GM18519 (cell line): ENCODE data around the gene AK1.
"Not testable (repeated sequence)": the region's sequence is repeated elsewhere in the genome, so short reads cannot be mapped to it uniquely, and the experiment has no call there.

Source experiments
- ATAC-seq: cut with Tn5 transposase; IDR thresholded peaks from one replicate; pipeline ENCODE4 v1.9.1; 2021; ENCODE audit warnings: mild to moderate bottlenecking, moderate library complexity; ENCODE audit not compliant: unreplicated experiment, low FRiP score

Gene AK1

DNA sequence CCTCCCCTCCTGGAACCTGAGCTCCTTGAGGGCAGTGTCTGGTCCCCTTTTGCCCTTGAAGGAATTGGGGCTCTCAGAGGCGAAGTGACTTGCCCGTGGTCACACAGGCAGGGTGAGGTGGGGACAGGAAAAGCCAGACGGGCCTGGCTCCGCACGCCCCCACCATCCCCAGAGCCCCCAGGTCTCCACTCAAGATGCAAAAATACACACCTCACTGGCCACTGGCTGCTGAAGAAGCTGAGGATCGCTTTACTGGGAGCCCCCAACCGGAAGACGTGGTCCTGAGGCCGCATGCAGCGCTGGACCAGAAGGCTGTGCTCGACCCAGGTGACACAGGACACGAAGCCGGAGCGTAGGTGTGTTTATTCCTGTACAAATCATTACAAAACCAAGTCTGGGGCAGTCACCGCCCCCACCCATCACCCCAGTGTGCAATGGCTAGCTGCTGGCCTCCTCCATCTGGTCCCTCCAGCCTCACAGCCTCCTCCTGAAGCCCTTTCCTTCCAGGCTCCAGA lies 7.6 kb upstream of the AK1 start:
- no peak for ATAC-seq

DNA sequence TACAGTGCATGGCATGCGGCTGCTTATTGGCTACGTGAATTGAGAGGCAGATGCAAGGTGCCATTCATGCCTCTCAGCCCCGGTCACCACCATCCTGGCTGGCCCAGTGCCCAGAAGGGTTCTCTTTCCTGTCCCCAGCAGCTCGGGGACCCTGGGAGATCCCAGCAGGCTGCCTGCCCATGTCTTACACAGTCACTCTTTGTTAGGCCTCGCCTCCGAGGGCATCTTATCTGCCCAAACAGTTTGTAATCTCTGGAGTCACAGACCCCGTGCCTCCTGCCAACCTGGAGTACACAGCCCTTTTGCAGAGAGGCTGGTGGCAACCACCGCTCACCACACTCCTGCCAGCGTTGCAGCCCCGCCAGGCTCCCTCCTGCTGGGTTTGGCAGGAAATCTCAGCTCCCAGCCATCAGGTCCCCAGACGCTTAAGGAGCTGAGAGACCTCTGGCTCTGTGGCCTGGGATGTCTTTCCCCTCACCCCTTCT lies 7.0 kb upstream of the AK1 start:
- ATAC-seq: no peak

GRCh38 chr9:127883959-127884358 lies 6.5 kb upstream of the AK1 start:
- no peak for ATAC-seq

DNA sequence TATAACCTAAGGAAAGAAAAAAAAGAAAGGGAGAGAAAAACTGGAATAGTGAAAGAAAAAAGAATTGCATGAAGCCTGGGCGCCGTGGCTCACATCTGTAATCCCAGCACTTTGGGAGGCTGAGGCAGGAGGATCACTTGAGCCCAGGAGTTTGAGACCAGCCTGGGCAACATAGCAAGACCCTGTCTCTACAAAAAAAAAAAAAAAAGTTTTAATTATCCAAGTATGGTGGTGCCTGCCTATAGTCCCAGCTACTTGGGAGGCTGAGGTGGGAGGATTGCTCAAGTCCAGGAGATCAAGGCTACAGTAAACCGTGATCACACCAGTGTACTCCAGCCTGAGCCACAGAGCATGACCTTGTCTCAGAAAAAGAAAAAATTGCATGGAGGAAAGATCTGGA lies 4.2 kb upstream of the AK1 start:
- ATAC-seq: not testable (repeated sequence)

DNA sequence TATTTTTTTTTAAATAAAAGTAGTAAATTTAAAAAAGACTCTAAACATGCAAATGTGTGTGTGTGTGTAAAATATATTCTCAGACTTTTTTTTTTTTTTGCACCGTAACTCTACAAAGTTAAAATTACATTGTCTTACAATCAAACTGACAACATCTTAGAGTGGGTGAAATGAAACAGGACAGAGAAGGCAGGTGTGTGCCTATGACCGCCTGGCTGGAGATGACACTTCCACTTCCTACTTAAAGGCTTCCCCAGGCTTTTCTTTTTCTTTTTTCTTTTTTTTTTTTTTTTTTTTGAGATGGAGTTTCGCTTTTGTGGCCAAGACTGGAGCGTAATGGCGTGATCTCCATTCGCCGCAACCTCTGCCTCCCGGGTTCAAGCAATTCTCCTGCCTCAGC lies 2.7 kb upstream of the AK1 start:
- ATAC-seq: no peak

- no peak for ATAC-seq
Measured at GRCh38 chr9:127878652-127879390, 1.3 kb upstream of the AK1 start.

DNA sequence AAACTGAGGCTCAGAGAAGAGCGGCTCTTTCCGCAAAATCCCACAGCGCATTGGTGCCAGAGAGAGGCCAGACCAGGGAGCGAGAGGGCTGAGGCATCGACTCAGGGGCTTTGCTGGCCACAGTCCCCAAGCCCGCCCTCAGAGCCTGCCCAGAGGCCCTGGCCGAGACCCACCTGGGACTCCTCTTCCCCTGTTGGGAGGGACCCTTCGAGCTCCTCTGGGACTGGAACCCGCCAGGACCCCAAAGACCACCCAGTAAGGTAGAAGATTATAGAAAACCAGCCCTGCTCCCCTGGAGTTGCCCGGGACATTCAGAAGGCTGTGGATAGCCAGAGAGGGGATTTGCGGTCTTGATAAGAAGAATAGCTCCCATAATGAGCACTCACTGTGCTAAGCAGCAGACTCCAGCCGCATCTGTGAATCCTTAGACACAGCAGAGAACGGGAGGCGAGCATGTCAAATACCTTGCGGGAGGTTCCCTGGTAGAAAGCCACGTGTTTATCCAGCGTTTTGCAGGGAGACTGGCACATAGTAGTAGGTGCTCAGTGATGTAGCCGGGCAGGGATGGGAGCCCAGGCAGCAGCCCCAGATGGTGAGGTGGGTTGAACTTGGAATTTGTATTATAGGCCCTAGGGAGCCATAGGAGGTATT lies 651 bp upstream of the AK1 start:
- no peak for ATAC-seq

DNA sequence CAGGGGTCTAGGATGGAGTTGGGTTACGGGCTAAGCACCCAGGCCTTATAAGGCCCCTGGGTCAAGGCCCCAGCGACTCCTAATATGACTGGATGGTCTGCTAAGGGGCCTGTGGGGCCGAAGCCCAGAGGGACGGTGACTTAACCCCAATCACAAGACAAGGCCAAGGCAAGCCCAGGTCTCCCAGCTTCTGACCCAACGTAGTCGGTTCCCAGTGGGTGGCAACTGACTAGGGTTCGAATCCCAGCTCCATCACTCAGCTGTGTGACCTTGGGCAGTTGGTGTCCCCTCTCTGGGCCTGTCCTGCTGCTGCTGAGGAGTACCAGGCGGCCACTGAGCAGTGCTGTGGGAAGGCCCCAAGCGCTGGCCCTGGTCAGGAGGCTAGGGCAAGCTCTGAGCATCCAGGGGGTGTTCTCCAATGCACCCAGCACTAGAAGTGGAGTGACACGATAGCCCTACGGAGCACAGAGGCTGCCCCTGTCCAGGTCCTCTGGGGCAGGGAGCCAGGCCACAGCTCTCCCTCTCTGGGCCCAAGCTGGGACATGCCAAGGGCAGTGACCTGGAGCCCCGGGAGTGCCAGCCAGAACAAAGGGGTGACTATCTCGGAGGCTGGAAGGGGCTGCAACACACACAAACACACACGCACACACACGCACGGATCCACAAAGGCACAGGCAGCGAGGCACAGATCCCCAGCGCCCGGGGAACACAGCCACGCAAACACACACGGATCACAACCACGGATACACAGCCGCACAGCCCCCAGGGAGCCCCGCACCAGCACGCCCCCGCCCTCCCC lies 512 bp downstream of the AK1 start:
- ATAC-seq: no peak

GRCh38 chr9:127876026-127876763 lies 1.3 kb downstream of the AK1 start:
- ATAC-seq: no peak

- no peak for ATAC-seq
Measured at GRCh38 chr9:127875306-127875966, 2.0 kb downstream of the AK1 start.

- no peak for ATAC-seq
Measured at GRCh38 chr9:127874301-127875221, 2.9 kb downstream of the AK1 start.

DNA sequence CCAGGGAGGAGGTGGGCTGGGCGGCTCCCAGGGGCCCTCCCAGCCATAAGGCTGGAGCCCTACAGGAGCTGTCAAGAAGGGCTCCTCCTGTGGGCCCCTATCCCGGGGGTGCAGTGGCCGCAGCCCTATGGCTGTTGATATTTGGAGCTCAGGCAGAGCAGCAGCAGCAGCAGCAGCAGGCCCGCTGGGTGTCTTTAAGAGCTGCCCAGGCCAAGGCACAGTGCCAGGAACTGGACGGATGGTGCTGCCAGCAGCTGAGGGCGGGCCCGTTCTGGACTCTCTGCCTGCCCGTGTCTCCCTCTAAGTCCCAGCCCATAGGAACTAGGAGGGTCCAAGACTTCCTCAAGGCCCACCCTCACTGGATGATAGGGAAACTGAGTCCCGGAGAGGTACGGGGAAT lies 3.6 kb downstream of the AK1 start:
- ATAC-seq: no peak

DNA sequence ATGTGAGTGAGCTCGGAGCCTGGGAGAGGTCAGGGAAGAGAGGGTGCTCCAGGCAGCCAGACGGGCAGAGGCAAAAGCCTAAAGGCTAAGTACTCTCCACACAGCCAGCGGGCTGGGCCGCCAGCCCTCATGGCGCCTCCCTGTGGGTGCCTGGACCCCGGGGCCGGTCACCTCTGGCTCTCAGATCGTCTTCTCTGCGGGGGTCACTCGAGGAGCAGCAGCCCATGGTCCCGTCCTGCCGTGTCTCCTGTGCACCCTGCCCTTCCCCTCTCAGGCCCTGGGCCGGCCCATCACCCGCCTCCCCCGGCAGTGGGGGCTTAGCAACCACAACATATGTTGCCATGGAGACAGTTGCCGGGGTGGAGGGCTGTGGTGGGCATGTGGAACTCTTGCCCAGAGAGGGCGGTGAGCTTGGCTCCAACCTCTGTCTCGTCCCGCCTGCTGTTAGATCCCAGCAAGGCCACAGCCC lies 4.2 kb downstream of the AK1 start:
- no peak for ATAC-seq

DNA sequence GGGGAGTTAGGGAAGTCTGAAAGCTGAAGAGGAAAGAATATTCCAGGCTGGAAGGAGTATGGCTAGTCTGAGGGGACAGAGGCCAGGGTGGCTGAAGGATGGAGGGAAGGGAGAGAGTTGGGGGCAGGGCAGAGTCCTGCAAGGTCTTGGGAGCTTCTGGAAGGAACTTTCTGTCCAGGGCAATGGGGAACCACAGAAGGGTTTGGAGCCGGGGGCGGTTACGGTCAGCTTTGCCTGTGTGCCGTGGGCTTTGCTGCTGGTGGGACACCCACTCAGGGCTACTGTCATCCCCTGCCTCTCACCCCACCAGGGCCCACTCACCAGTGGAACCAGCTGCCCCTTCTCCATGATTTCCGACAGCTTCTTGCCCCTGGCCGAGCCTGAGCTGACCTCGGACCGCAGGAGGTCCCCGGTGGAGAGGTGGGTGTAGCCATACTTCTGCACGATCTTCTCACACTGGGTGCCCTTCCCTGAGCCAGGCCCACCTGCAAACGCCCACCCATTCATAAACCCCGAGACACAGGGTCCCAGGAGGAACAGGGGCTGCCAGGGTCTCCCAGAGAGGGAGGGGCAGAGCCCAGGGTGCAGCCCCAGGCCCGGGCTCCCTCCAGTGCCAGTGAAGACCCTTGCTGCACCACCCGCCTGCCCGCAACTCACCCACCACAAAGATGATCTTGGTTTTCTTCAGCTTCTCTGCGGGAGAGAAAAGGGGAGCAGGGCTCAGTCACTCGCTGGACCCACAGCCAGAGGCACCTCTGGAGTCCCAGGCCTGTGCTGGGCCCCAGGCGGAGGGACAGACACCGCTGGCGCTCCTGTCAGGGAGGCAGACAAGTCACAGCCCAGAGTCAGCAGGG lies 4.9 kb downstream of the AK1 start:
- no peak for ATAC-seq

GRCh38 chr9:127871531-127871930 lies 5.9 kb downstream of the AK1 start:
- ATAC-seq: no peak

DNA sequence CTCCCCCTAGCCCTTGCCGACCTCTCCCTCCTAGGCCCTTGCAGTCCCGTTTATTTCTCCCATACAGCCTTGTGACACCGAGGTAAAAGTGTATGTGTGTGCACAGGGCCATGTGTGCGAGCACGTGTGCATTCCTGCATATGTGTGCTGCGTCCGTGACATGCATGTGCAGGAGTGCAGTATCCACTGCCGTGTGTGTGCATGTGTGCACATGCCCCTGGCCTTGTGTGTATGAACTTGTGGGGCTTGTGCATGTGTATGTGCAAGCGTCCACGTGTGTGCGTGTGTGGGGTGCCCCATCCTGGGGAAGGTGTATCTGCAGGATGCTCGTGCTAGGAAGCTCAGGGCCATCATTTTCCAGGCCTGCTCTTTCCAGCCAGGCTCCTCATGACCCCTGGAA lies 6.6 kb downstream of the AK1 start:
- ATAC-seq: no peak

DNA sequence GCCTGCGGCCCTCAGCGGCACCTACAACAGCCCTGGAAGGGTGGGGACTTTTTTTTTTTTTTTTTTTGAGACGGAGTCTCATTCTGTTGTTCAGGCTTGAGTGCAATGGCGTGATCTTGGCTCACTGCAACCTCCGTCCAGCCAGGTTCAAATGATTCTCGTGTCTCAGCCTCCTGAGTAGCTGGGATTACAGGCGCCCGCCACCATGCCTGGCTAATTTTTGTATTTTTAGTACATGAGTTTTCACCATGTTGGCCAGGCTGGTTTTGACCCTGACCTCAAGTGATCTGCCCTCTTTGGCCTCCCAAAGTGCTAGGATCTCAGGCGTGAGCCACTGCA lies 7.4 kb downstream of the AK1 start:
- ATAC-seq: not testable (repeated sequence)
